Hematopoietic multipotent progenitor cell treated with erythropoietin and hydrocortisone succinate and interleukin-3 and kit ligand, for 17 days (in vitro differentiated cells): Measurements from ENCODE around the gene NEK6.

Experiments
- DNase-seq: peaks from one replicate; pipeline ENCODE4 v3.0.0-alpha.2; 2015; ENCODE audit warnings: low spot score

NEK6 gene

GRCh38 chr9:124342776-124343485 is 85.2 kb downstream of the NEK6 start:
- DNase-seq = no peak

- DNase-seq = no peak
Measured at GRCh38 chr9:124343533-124344290, 86.0 kb downstream of the NEK6 start.

- no peak for DNase-seq
Measured at GRCh38 chr9:124344291-124345050, 86.7 kb downstream of the NEK6 start.

- DNase-seq = no peak
Measured at GRCh38 chr9:124345063-124345462, 87.3 kb downstream of the NEK6 start.

GRCh38 chr9:124345751-124346281 is 88.1 kb downstream of the NEK6 start:
- DNase-seq = no peak

- no peak for DNase-seq
Measured at GRCh38 chr9:124346347-124347163, 88.8 kb downstream of the NEK6 start.

- DNase-seq = no peak
Measured at GRCh38 chr9:124347206-124347967, 89.6 kb downstream of the NEK6 start.

GRCh38 chr9:124347968-124348358 is 90.2 kb downstream of the NEK6 start:
- no peak for DNase-seq

GRCh38 chr9:124348363-124348762 is 90.6 kb downstream of the NEK6 start:
- DNase-seq = no peak

- DNase-seq = no peak
Measured at GRCh38 chr9:124348831-124349230, 91.1 kb downstream of the NEK6 start.

- no peak for DNase-seq
Measured at GRCh38 chr9:124349267-124349666, 91.5 kb downstream of the NEK6 start.

GRCh38 chr9:124349675-124350493 is 92.1 kb downstream of the NEK6 start:
- DNase-seq = no peak

- no peak for DNase-seq
Measured at GRCh38 chr9:124350494-124351263, 92.9 kb downstream of the NEK6 start.

- DNase-seq = no peak
Measured at GRCh38 chr9:124351672-124352468, 94.1 kb downstream of the NEK6 start.

GRCh38 chr9:124352616-124353015 is 94.9 kb downstream of the NEK6 start:
- no peak for DNase-seq

- DNase-seq = no peak
Measured at GRCh38 chr9:124353166-124353768, 95.5 kb downstream of the NEK6 start.

GRCh38 chr9:124353811-124354274 is 96.1 kb downstream of the NEK6 start:
- DNase-seq = no peak
